LNCAP (cell line): ENCODE measurements around the gene FIBIN.

Experiments
- CTCF ChIP-seq: fragments of 450-650 bp; IDR thresholded peaks from 2 replicates; pipeline ENCODE4 v1.5.1; 2017; ENCODE audit warnings: mild to moderate bottlenecking

The FIBIN gene

GRCh38 chr11:26993965-26994457 is at the start of gene FIBIN:
FIBIN (plus strand) TSS chr11:26994112; CDS start chr11:26994527, 415 bp downstream.
- TF ChIP-seq CTCF: no peak

GRCh38 chr11:26944866-26945664 is 48.8 kb upstream of the FIBIN start:
- TF ChIP-seq CTCF: no peak

GRCh38 chr11:26946257-26946716 is 47.6 kb upstream of the FIBIN start:
- no peak for TF ChIP-seq CTCF

GRCh38 chr11:26947379-26947844 is 46.5 kb upstream of the FIBIN start:
- no peak for TF ChIP-seq CTCF

- no peak for TF ChIP-seq CTCF
Measured at GRCh38 chr11:26947904-26948639, 45.8 kb upstream of the FIBIN start.

GRCh38 chr11:26948881-26949280 is 45.0 kb upstream of the FIBIN start:
- TF ChIP-seq CTCF: no peak

- no peak for TF ChIP-seq CTCF
Measured at GRCh38 chr11:26949846-26950245, 44.1 kb upstream of the FIBIN start.
